ENCODE data around the gene HNRNPA1. TPM values are rescaled to one million over a fixed set of nuclear protein-coding genes. Genes with fewer than 3 reads are reported as not detected.

HNRNPA1 gene
- total RNA-seq, 2 experiments from 2014 or later: 713 to 2,128 TPM

- CTCF ChIA-PET (ENCODE audit: unreplicated experiment): no interaction called here
- H4K20me1 ChIP-seq (ENCODE audit: insufficient read depth, low read length): peaks cover 24% of the 10 kb centered on the region; the same call in 1 of the 2 replicates
- H3K4me1 ChIP-seq (ENCODE audit: insufficient read depth, low read length, poor library complexity, severe bottlenecking): peaks cover 29% of the 10 kb centered on the region
- no peaks in the 10 kb centered on the region for H3K9me2 ChIP-seq (ENCODE audit: insufficient read depth, low read length)
- no peak for DNase-seq (ENCODE audit: low spot score)
- H2AFZ ChIP-seq (ENCODE audit: low read length): no peak overlapping the region
- peaks cover 82% of the 10 kb centered on the region for H3K79me2 ChIP-seq (ENCODE audit: insufficient read depth, low read depth, low read length)
- intact Hi-C loops (cut with micrococcal nuclease; ENCODE audit: unreplicated experiment): no loop called here
- peaks cover 86% of the 10 kb centered on the region for H3K36me3 ChIP-seq (ENCODE audit: insufficient read depth, low read length)
- no TSS peak for BruUV-seq (replicated peaks)
- H3K4me2 ChIP-seq (ENCODE audit: low read length): no peak overlapping the region
- H3K4me3 ChIP-seq (ENCODE audit: low read depth, low read length, poor library complexity, severe bottlenecking): no peak overlapping the region
- H3K9me3 ChIP-seq (ENCODE audit: low read length): no peaks in the 10 kb centered on the region
- TF ChIP-seq EZH2phosphoT487 (IDR thresholded peaks at IDR 0.05; ENCODE audit: borderline replicate concordance, low read depth, low read length): no peak
- no peak for TF ChIP-seq CTCF (conservative IDR thresholded peaks at IDR 0.05; ENCODE audit: low read length)
- H3K27ac ChIP-seq (ENCODE audit: low read depth, low read length, poor library complexity, severe bottlenecking): no peak overlapping the region
- POLR2A ChIA-PET: interaction anchor here (1.3 to 1.4 kb wide), 2 partner anchors 9 to 16 kb away, joined by 4 to 7 read pairs; no protein-coding TSS in a partner anchor
Measured at GRCh38 chr12:54273981-54274380, 6.5 kb upstream of the HNRNPA1 start.

- peaks cover 89% of the 10 kb centered on the region for H3K36me3 ChIP-seq (ENCODE audit: insufficient read depth, low read length)
- H3K9me3 ChIP-seq (ENCODE audit: low read length): no peaks in the 10 kb centered on the region
- peak overlapping the region; percentile 7 for H3K4me3 ChIP-seq (ENCODE audit: low read depth, low read length, poor library complexity, severe bottlenecking)
- peaks cover 91% of the 10 kb centered on the region for H3K79me2 ChIP-seq (ENCODE audit: insufficient read depth, low read depth, low read length)
- H3K4me1 ChIP-seq (ENCODE audit: insufficient read depth, low read length, poor library complexity, severe bottlenecking): peaks cover 29% of the 10 kb centered on the region
- intact Hi-C loops (cut with micrococcal nuclease; ENCODE audit: unreplicated experiment): no loop called here
- H2AFZ ChIP-seq (ENCODE audit: low read length): no peak overlapping the region
- TF ChIP-seq EZH2phosphoT487 (IDR thresholded peaks at IDR 0.05; ENCODE audit: borderline replicate concordance, low read depth, low read length) (no peak), CTCF (conservative IDR thresholded peaks at IDR 0.05; ENCODE audit: low read length) (no peak)
- BruUV-seq (replicated peaks): no TSS peak
- peaks cover 24% of the 10 kb centered on the region; the same call in 1 of the 2 replicates for H4K20me1 ChIP-seq (ENCODE audit: insufficient read depth, low read length)
- peak overlapping the region; percentile 12 for H3K27ac ChIP-seq (ENCODE audit: low read depth, low read length, poor library complexity, severe bottlenecking)
- no peak for DNase-seq (ENCODE audit: low spot score)
- peak overlapping the region; percentile 88 for H3K4me2 ChIP-seq (ENCODE audit: low read length)
- ChIA-PET POLR2A (interaction anchor here (0.6 to 0.7 kb wide), 2 partner anchors 27 to 92 kb away, joined by 3 read pairs; no protein-coding TSS in a partner anchor), CTCF (ENCODE audit: unreplicated experiment) (no interaction called here)
- H3K9me2 ChIP-seq (ENCODE audit: insufficient read depth, low read length): no peaks in the 10 kb centered on the region
Measured at GRCh38 chr12:54276368-54276767, 4.2 kb upstream of the HNRNPA1 start.

- Histone ChIP-seq H3K4me1 (ENCODE audit: insufficient read depth, low read length, poor library complexity, severe bottlenecking) (peaks cover 38% of the 10 kb centered on the region), H4K20me1 (ENCODE audit: insufficient read depth, low read length) (peaks cover 24% of the 10 kb centered on the region), H2AFZ (ENCODE audit: low read length) (no peak overlapping the region), H3K36me3 (ENCODE audit: insufficient read depth, low read length) (peaks cover 89% of the 10 kb centered on the region), H3K4me3 (ENCODE audit: low read depth, low read length, poor library complexity, severe bottlenecking) (peak overlapping the region; percentile 89), H3K79me2 (ENCODE audit: insufficient read depth, low read depth, low read length) (peaks cover 91% of the 10 kb centered on the region), H3K9me2 (ENCODE audit: insufficient read depth, low read length) (no peaks in the 10 kb centered on the region), H3K27ac (ENCODE audit: low read depth, low read length, poor library complexity, severe bottlenecking) (peak overlapping the region; percentile 85), H3K9me3 (ENCODE audit: low read length) (no peaks in the 10 kb centered on the region), H3K4me2 (ENCODE audit: low read length) (peak overlapping the region; percentile 88)
- intact Hi-C loops (cut with micrococcal nuclease; ENCODE audit: unreplicated experiment): loop anchor here (2.0 kb wide), 2 partner anchors 13 to 25 kb away; no protein-coding TSS in a partner anchor
- POLR2A ChIA-PET: no interaction called here
- TF ChIP-seq CTCF (conservative IDR thresholded peaks at IDR 0.05; ENCODE audit: low read length): no peak
- TF ChIP-seq EZH2phosphoT487 (IDR thresholded peaks at IDR 0.05; ENCODE audit: borderline replicate concordance, low read depth, low read length): no peak
- DNase-seq (ENCODE audit: low spot score): no peak
- no TSS peak for BruUV-seq (replicated peaks)
- CTCF ChIA-PET (ENCODE audit: unreplicated experiment): no interaction called here
Measured at GRCh38 chr12:54277823-54278276, 2.7 kb upstream of the HNRNPA1 start.

All from OCI-LY7 (cell line).